Rectal smooth muscle tissue (tissue), 1 donor: ENCODE data around the gene CTCFL.

Experiments used
- H3K27ac ChIP-seq: one replicate; pipeline ENCODE4 v1.7.0; 2013; ENCODE audit warnings: low read depth, low read length, inconsistent platforms
- H3K27me3 ChIP-seq: one replicate; pipeline ENCODE4 v1.7.0; 2013; ENCODE audit warnings: low read length; ENCODE audit not compliant: control insufficient read depth, insufficient read depth
- H3K36me3 ChIP-seq: one replicate; pipeline ENCODE4 v1.7.0; 2013; ENCODE audit warnings: low read length; ENCODE audit not compliant: control insufficient read depth, insufficient read depth
- H3K4me1 ChIP-seq: one replicate; pipeline ENCODE4 v1.7.0; 2013; ENCODE audit warnings: low read length; ENCODE audit not compliant: control insufficient read depth, insufficient read depth
- H3K4me3 ChIP-seq: one replicate; pipeline ENCODE4 v1.7.0; 2013; ENCODE audit warnings: low read length
- H3K9ac ChIP-seq: one replicate; pipeline ENCODE4 v1.7.0; 2013; ENCODE audit warnings: low read length

The CTCFL gene

GRCh38 chr20:57564951-57565642 lies 40.2 kb upstream of the CTCFL start:
- H3K27me3 ChIP-seq: no peaks in the 10 kb centered on the region
- H3K4me3 ChIP-seq: no peak overlapping the region
- peaks cover 5% of the 10 kb centered on the region for H3K36me3 ChIP-seq
- no peak overlapping the region for H3K27ac ChIP-seq
- no peaks in the 10 kb centered on the region for H3K4me1 ChIP-seq
- no peak overlapping the region for H3K9ac ChIP-seq

DNA sequence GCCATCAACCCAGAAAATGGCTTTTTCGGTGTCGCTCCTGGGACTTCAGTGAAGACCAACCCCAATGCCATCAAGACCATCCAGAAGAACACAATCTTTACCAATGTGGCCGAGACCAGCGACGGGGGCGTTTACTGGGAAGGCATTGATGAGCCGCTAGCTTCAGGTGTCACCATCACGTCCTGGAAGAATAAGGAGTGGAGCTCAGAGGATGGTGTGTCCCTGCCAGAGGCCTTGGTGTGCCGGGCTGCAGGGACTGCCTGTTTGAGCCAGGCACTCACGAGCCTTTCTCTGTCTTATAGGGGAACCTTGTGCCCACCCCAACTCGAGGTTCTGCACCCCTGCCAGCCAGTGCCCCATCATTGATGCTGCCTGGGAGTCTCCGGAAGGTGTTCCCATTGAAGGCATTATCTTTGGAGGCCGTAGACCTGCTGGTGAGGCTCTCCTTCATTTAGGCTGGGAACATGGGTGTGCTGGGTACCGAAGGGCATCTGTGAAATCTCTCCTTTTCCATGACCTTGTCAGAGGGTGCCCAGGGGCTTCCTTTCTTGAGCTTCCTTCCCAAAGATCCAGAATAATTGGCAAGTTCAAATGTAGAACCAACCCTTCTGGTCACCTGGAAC lies 39.4 kb upstream of the CTCFL start:
- H3K36me3 ChIP-seq: peaks cover 5% of the 10 kb centered on the region
- no peak overlapping the region for H3K4me3 ChIP-seq
- no peak overlapping the region for H3K9ac ChIP-seq
- H3K27me3 ChIP-seq: no peaks in the 10 kb centered on the region
- no peaks in the 10 kb centered on the region for H3K4me1 ChIP-seq
- H3K27ac ChIP-seq: no peak overlapping the region

DNA sequence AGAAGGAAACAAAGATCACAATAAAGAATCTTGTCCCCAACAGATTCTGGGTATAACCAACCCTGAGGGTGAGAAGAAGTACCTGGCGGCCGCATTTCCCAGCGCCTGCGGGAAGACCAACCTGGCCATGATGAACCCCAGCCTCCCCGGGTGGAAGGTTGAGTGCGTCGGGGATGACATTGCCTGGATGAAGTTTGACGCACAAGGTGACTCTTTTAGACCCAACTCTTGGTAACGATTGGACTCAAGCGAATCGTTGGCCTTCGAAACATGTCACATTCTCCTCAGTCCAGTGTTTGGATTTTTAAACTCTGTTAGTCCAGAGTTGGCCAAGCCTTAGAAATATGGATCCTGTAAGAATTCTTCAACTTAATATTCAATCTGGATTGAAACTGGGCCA lies 38.6 kb upstream of the CTCFL start:
- Histone ChIP-seq H3K27me3 (no peaks in the 10 kb centered on the region), H3K27ac (no peak overlapping the region), H3K9ac (no peak overlapping the region), H3K4me1 (no peaks in the 10 kb centered on the region), H3K4me3 (peak overlapping the region; percentile 5), H3K36me3 (peaks cover 5% of the 10 kb centered on the region)

GRCh38 chr20:57562541-57563465 lies 37.9 kb upstream of the CTCFL start:
- Histone ChIP-seq H3K4me1 (no peaks in the 10 kb centered on the region), H3K9ac (no peak overlapping the region), H3K4me3 (peak overlapping the region; percentile 34), H3K27me3 (no peaks in the 10 kb centered on the region), H3K36me3 (peaks cover 5% of the 10 kb centered on the region), H3K27ac (no peak overlapping the region)

DNA sequence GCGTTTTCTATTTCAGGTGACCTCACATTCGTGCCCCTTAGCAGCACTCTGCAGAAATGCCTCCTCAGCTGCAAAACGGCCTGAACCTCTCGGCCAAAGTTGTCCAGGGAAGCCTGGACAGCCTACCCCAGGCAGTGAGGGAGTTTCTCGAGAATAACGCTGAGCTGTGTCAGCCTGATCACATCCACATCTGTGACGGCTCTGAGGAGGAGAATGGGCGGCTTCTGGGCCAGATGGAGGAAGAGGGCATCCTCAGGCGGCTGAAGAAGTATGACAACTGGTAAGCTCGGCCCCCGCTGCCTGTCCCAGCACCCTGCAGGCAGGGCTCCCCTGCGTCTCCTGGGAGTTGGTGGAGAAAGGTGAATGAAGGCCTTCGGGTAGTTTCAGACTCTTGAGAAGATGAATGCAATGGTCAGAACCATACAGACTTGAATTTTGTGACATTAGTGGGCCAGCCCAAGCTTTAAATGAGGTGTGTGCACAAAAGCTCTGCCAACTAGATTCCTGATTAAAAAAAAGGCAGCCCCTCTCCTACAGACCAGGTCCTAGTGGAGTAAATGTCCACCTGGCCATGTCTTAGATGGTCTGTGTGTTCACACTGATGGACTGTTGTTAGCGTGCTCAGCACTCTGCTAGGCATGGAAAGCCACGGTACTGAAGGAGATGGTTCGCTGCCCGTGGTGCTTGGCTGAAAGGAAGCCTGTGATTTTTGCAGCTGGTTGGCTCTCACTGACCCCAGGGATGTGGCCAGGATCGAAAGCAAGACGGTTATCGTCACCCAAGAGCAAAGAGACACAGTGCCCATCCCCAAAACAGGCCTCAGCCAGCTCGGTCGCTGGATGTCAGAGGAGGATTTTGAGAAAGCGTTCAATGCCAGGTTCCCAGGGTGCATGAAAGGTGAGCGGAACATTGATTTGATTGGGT lies 36.7 kb upstream of the CTCFL start:
- H3K4me1 ChIP-seq: no peaks in the 10 kb centered on the region
- peak overlapping the region; percentile 9 for H3K9ac ChIP-seq
- peaks cover 2% of the 10 kb centered on the region for H3K27me3 ChIP-seq
- H3K27ac ChIP-seq: no peak overlapping the region
- peak overlapping the region; percentile 61 for H3K4me3 ChIP-seq
- peaks cover 5% of the 10 kb centered on the region for H3K36me3 ChIP-seq

GRCh38 chr20:57560554-57561355 lies 35.8 kb upstream of the CTCFL start, which contains the start of gene PCK1:
PCK1 (plus strand) TSS chr20:57561110; CDS start chr20:57561412, 302 bp downstream.
- Histone ChIP-seq H3K9ac (peak within 1 kb of the TSS; percentile 9), H3K4me1 (no peaks in the 10 kb centered on the region), H3K4me3 (peak within 1 kb of the TSS; percentile 61), H3K27me3 (peaks cover 2% of the 10 kb centered on the region), H3K36me3 (peaks cover 5% of the 10 kb centered on the region), H3K27ac (no peak within 1 kb of the TSS)

GRCh38 chr20:57559658-57560553 lies 35.0 kb upstream of the CTCFL start:
- H3K4me3 ChIP-seq: no peak overlapping the region
- H3K27me3 ChIP-seq: peaks cover 2% of the 10 kb centered on the region
- peaks cover 5% of the 10 kb centered on the region for H3K36me3 ChIP-seq
- H3K4me1 ChIP-seq: no peaks in the 10 kb centered on the region
- H3K9ac ChIP-seq: no peak overlapping the region
- no peak overlapping the region for H3K27ac ChIP-seq

DNA sequence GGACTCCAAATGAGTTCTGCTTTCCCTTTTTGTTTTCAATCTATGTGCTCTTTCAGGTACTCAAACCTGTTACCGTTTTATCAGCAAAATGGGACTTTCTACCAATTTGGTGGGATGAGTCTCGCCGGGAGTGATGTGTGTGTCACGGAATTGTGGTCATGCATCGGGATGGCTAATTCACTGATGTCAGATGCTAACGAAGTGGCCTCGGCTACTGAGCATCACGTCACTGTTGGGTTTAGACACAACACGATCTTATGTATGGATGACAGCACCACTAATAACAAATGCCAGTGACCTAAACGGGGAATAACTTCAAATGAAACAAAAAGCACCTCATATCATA lies 34.3 kb upstream of the CTCFL start:
- Histone ChIP-seq H3K27ac (no peak overlapping the region), H3K4me1 (no peaks in the 10 kb centered on the region), H3K27me3 (peaks cover 2% of the 10 kb centered on the region), H3K36me3 (peaks cover 3% of the 10 kb centered on the region), H3K9ac (no peak overlapping the region), H3K4me3 (no peak overlapping the region)

DNA sequence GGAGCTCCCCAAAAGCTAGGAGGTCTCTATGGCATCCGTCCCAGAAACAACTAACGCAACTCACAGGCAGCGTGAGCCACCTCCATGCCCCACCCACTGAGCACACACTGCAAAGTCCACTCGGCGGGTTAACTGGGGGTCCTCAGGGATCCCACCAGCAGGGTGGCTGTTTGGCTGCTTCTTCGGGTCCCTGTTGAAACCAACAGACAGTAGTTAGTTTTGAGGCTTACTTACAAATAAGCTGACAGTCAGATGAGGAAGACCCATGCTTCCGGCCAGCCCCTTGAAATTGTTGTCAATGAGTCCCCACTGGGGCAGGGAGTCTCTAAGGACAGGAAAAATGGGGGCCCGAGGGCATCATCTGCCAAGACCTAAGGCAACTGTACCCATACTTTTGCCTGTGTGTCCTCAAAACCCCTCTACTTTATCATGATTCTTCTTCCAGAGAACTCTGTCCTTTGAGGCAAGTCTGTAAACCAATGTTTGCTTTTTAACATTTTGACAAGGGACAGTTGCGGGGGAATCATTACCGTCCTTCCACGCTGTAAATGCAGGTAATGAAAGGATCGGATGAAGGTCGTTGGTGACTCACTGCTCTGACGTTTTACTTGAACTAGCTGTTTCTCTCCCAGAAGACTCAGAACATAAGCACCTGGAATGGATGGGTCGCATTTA lies 33.8 kb upstream of the CTCFL start:
- Histone ChIP-seq H3K4me1 (no peaks in the 10 kb centered on the region), H3K9ac (no peak overlapping the region), H3K4me3 (no peak overlapping the region)

DNA sequence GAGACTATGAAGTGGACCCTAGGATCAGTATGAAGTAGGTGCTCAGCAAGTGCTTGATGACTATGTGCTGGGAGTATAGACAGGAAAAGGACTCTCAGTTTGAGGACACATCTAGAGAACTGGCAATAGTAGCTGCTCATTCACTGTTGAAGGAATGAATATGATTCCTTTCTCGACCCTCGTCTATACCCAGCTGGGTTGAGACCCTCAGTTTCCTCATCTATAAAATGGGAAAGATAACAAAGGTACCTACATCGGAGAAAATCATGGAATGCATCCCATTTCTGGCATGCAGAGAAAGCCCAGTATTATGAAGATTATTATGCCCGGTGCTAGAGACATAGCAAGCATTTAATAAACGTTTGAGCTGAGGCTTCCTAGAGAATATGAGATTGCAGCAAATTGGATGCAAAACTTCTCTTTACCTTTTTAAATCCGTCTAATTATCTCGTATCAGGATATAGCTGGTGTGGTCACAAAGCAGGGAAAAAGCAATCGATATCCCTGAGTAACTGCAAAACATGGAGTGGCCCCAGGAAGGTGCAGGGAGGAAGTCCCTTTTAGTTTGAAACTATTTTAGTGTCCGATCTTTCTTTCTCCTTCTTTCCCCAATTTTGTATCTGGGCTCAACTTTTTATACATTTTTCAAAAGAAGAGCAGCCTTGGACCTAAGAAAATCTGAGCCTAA lies 33.1 kb upstream of the CTCFL start:
- H3K9ac ChIP-seq: no peak overlapping the region

More for the DNA sequence above, 33.8 kb upstream of the CTCFL start:
- Histone ChIP-seq H3K27ac (no peak overlapping the region), H3K36me3 (no peaks in the 10 kb centered on the region), H3K27me3 (peaks cover 2% of the 10 kb centered on the region)

More for the DNA sequence above, 33.1 kb upstream of the CTCFL start:
- Histone ChIP-seq H3K4me1 (no peaks in the 10 kb centered on the region), H3K4me3 (no peak overlapping the region), H3K27me3 (peaks cover 2% of the 10 kb centered on the region), H3K27ac (no peak overlapping the region), H3K36me3 (no peaks in the 10 kb centered on the region)
